GM19193 (cell line): Measurements from ENCODE around the gene PLCH2.

Source experiments
- POLR2A ChIP-seq: IDR thresholded peaks from 4 replicates; pipeline ENCODE4 v1.6.1; 2011; ENCODE audit not compliant: insufficient read depth, insufficient read length; ENCODE audit errors: extremely low read depth

The PLCH2 gene

GRCh38 chr1:2476061-2476999, at the start of gene PLCH2:
TSS of gene PLCH2 (plus strand) at chr1:2476289. CDS start at chr1:2476589, 300 bp downstream.
- TF ChIP-seq POLR2A, result no peak

GRCh38 chr1:2426540-2426939, 49.5 kb upstream of the PLCH2 start:
- no peak for TF ChIP-seq POLR2A

GRCh38 chr1:2427051-2427450, 49.0 kb upstream of the PLCH2 start:
- no peak for TF ChIP-seq POLR2A

GRCh38 chr1:2427976-2428375, 48.1 kb upstream of the PLCH2 start:
- no peak for TF ChIP-seq POLR2A

- TF ChIP-seq POLR2A, result no peak
These were observed 47.6 kb upstream of the PLCH2 start for GRCh38 chr1:2428490-2428889.

- no peak for TF ChIP-seq POLR2A
These were observed 46.1 kb upstream of the PLCH2 start for GRCh38 chr1:2429780-2430591.

- no peak for TF ChIP-seq POLR2A
These were observed 45.5 kb upstream of the PLCH2 start for GRCh38 chr1:2430592-2430973.

- TF ChIP-seq POLR2A, result no peak
These were observed 45.0 kb upstream of the PLCH2 start for GRCh38 chr1:2431103-2431502.

- TF ChIP-seq POLR2A, result no peak
These were observed 44.6 kb upstream of the PLCH2 start for GRCh38 chr1:2431518-2431917.

- no peak for TF ChIP-seq POLR2A
These were observed 43.6 kb upstream of the PLCH2 start for GRCh38 chr1:2432441-2432844.

- no peak for TF ChIP-seq POLR2A
These were observed 42.9 kb upstream of the PLCH2 start for GRCh38 chr1:2433196-2433595.

- no peak for TF ChIP-seq POLR2A
These were observed 42.0 kb upstream of the PLCH2 start for GRCh38 chr1:2433936-2434655.

GRCh38 chr1:2435091-2435490, 41.0 kb upstream of the PLCH2 start:
- no peak for TF ChIP-seq POLR2A

- TF ChIP-seq POLR2A, result no peak
These were observed 40.2 kb upstream of the PLCH2 start for GRCh38 chr1:2435746-2436355.

- no peak for TF ChIP-seq POLR2A
These were observed 39.2 kb upstream of the PLCH2 start for GRCh38 chr1:2436876-2437275.
